LNCaP clone FGC (cell line): ENCODE measurements around the gene FBXO22.

Experiments
- DNase-seq: peaks from one replicate; pipeline ENCODE4 v3.0.0-alpha.2; 2011; ENCODE audit warnings: low read depth
- H3K4me3 ChIP-seq: 2 replicates; pipeline ENCODE4 v1.5.1; 2011; ENCODE audit warnings: mild to moderate bottlenecking, low read depth, low read length, control low read depth
- TF ChIP-seq, protein P1 (sequence below): IDR thresholded peaks from 2 replicates; pipeline ENCODE4 v1.5.1; 2012; ENCODE audit warnings: mild to moderate bottlenecking; ENCODE audit not compliant: control insufficient read depth, insufficient read depth; ENCODE audit errors: extremely low read depth

Gene FBXO22

GRCh38 chr15:75920079-75920478 is 16.4 kb downstream of the FBXO22 start:
- DNase-seq, result no peak
- no peak overlapping the region for H3K4me3 ChIP-seq
- TF ChIP-seq, protein P1, sequence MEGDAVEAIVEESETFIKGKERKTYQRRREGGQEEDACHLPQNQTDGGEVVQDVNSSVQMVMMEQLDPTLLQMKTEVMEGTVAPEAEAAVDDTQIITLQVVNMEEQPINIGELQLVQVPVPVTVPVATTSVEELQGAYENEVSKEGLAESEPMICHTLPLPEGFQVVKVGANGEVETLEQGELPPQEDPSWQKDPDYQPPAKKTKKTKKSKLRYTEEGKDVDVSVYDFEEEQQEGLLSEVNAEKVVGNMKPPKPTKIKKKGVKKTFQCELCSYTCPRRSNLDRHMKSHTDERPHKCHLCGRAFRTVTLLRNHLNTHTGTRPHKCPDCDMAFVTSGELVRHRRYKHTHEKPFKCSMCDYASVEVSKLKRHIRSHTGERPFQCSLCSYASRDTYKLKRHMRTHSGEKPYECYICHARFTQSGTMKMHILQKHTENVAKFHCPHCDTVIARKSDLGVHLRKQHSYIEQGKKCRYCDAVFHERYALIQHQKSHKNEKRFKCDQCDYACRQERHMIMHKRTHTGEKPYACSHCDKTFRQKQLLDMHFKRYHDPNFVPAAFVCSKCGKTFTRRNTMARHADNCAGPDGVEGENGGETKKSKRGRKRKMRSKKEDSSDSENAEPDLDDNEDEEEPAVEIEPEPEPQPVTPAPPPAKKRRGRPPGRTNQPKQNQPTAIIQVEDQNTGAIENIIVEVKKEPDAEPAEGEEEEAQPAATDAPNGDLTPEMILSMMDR, result no peak

GRCh38 chr15:75921732-75922703 is 18.3 kb downstream of the FBXO22 start:
- peak; percentile 58 for DNase-seq
- H3K4me3 ChIP-seq, result no peak overlapping the region
- TF ChIP-seq, protein P1, result peak; percentile 78

GRCh38 chr15:75923756-75924155 is 20.1 kb downstream of the FBXO22 start:
- no peak overlapping the region for H3K4me3 ChIP-seq
- TF ChIP-seq, protein P1, result no peak
- DNase-seq, result no peak

- H3K4me3 ChIP-seq, result no peak overlapping the region
- DNase-seq, result no peak
- TF ChIP-seq, protein P1, result no peak
Observed at GRCh38 chr15:75924576-75924975, 20.9 kb downstream of the FBXO22 start.

- no peak for DNase-seq
- H3K4me3 ChIP-seq, result no peak overlapping the region
- TF ChIP-seq, protein P1, result no peak
Observed at GRCh38 chr15:75925440-75925839, 21.8 kb downstream of the FBXO22 start.

GRCh38 chr15:75926931-75927330 is 23.3 kb downstream of the FBXO22 start:
- no peak for DNase-seq
- H3K4me3 ChIP-seq, result no peak overlapping the region
- TF ChIP-seq, protein P1, result no peak
